SK-N-SH treated with all-trans-retinoic acid at 6 μM for 48 hours (cell line): Measurements from ENCODE around the gene GK.

Source experiments
- ATAC-seq: fragments of 200-7000 bp; cut with Tn5 transposase; 3 replicates; pipeline ENCODE4 v1.9.1; 2020; ENCODE audit warnings: mild to moderate bottlenecking, moderate library complexity
- ARNTL ChIP-seq: fragments of 450-650 bp; formaldehyde crosslinking; IDR thresholded peaks from 2 replicates; pipeline ENCODE4 v1.5.0; 2020; ENCODE audit warnings: low read depth, mild to moderate bottlenecking, moderate library complexity, borderline replicate concordance
- BACH2 ChIP-seq: fragments of 250-450 bp; sonication (Bioruptor Pico); IDR thresholded peaks from 2 replicates; pipeline ENCODE4 v1.9.0; 2021; ENCODE audit warnings: mild to moderate bottlenecking, borderline replicate concordance
- CREB5 ChIP-seq: fragments of 250-450 bp; sonication (Bioruptor Pico); IDR thresholded peaks from 2 replicates; pipeline ENCODE4 v1.5.1; 2020; ENCODE audit warnings: low read depth, mild to moderate bottlenecking, moderate library complexity
- CSDC2 ChIP-seq: fragments of 250-450 bp; sonication (Bioruptor Pico); IDR thresholded peaks from 2 replicates; pipeline ENCODE4 v1.5.0; 2020; ENCODE audit warnings: mild to moderate bottlenecking, moderate library complexity
- CSRNP3 ChIP-seq: fragments of 250-450 bp; sonication (Bioruptor Pico); IDR thresholded peaks from 2 replicates; pipeline ENCODE4 v1.5.1; 2021; ENCODE audit warnings: mild to moderate bottlenecking, moderate library complexity
- ESRRG ChIP-seq: fragments of 250-450 bp; sonication (Bioruptor Pico); IDR thresholded peaks from 2 replicates; pipeline ENCODE4 v1.6.1; 2021; ENCODE audit warnings: mild to moderate bottlenecking
- GLIS3 ChIP-seq: fragments of 250-450 bp; sonication (Bioruptor Pico); IDR thresholded peaks from 2 replicates; pipeline ENCODE4 v1.5.0; 2020; ENCODE audit warnings: mild to moderate bottlenecking, moderate library complexity
- ISL1 ChIP-seq: fragments of 250-450 bp; sonication (Bioruptor Pico); IDR thresholded peaks from 2 replicates; pipeline ENCODE4 v2.1.2; 2022; ENCODE audit warnings: mild to moderate bottlenecking, moderate library complexity
- OSR1 ChIP-seq: fragments of 250-450 bp; sonication (Bioruptor Pico); IDR thresholded peaks from 2 replicates; pipeline ENCODE4 v1.8.0; 2022; ENCODE audit warnings: moderate library complexity, mild to moderate bottlenecking, inconsistent platforms
- PATZ1 ChIP-seq: fragments of 250-450 bp; sonication (Bioruptor Pico); IDR thresholded peaks from 2 replicates; pipeline ENCODE4 v1.8.0; 2020; ENCODE audit warnings: mild to moderate bottlenecking, moderate library complexity, borderline replicate concordance
- PPARA ChIP-seq: fragments of 250-450 bp; sonication (Bioruptor Pico); IDR thresholded peaks from 2 replicates; pipeline ENCODE4 v1.5.0; 2020; ENCODE audit warnings: mild to moderate bottlenecking, borderline replicate concordance
- RARB ChIP-seq: fragments of 250-450 bp; sonication (Bioruptor Pico); IDR thresholded peaks from 2 replicates; pipeline ENCODE4 v1.8.0; 2021; ENCODE audit warnings: mild to moderate bottlenecking, moderate library complexity
- SNAI2 ChIP-seq: fragments of 250-450 bp; sonication (Bioruptor Pico); IDR thresholded peaks from 2 replicates; pipeline ENCODE4 v1.5.0; 2020; ENCODE audit warnings: mild to moderate bottlenecking, moderate library complexity
- TCF4 ChIP-seq: fragments of 250-450 bp; sonication (Bioruptor Pico); IDR thresholded peaks from 2 replicates; pipeline ENCODE4 v1.8.0; 2021; ENCODE audit warnings: mild to moderate bottlenecking, moderate library complexity, borderline replicate concordance
- TOX ChIP-seq: fragments of 250-450 bp; sonication (Bioruptor Pico); IDR thresholded peaks from 2 replicates; pipeline ENCODE4 v1.8.0; 2021; ENCODE audit warnings: mild to moderate bottlenecking, moderate library complexity, borderline replicate concordance
- TSHZ2 ChIP-seq: fragments of 250-450 bp; sonication (Bioruptor Pico); IDR thresholded peaks from 2 replicates; pipeline ENCODE4 v1.5.0; 2020; ENCODE audit warnings: mild to moderate bottlenecking, moderate library complexity
- ZC3H10 ChIP-seq: fragments of 250-450 bp; sonication (Bioruptor Pico); IDR thresholded peaks from 2 replicates; pipeline ENCODE4 v1.5.1; 2021; ENCODE audit warnings: mild to moderate bottlenecking, moderate library complexity
- ZFP3 ChIP-seq: fragments of 250-450 bp; sonication (Bioruptor Pico); IDR thresholded peaks from 2 replicates; pipeline ENCODE4 v1.5.0; 2020; ENCODE audit warnings: mild to moderate bottlenecking, moderate library complexity
- ZFP30 ChIP-seq: fragments of 450-650 bp; formaldehyde crosslinking; IDR thresholded peaks from 2 replicates; pipeline ENCODE4 v1.5.0; 2022; ENCODE audit warnings: mild to moderate bottlenecking, moderate library complexity
- ZNF565 ChIP-seq: fragments of 450-650 bp; formaldehyde crosslinking; conservative IDR thresholded peaks from 2 replicates; pipeline ENCODE4 v1.5.0; 2020; ENCODE audit warnings: low read depth, mild to moderate bottlenecking, moderate library complexity
- ZNF70 ChIP-seq: fragments of 450-650 bp; formaldehyde crosslinking; IDR thresholded peaks from 2 replicates; pipeline ENCODE4 v1.5.0; 2020; ENCODE audit warnings: mild to moderate bottlenecking, moderate library complexity
- ZNF8 ChIP-seq: fragments of 450-650 bp; formaldehyde crosslinking; IDR thresholded peaks from 2 replicates; pipeline ENCODE4 v1.5.0; 2020; ENCODE audit warnings: mild to moderate bottlenecking, moderate library complexity

Gene GK

GRCh38 chrX:30653415-30654131, at the start of gene GK:
TSS of gene GK (plus strand) at chrX:30653423. CDS start at chrX:30653538, 115 bp downstream.
- peak; percentile 25 for ATAC-seq
- no peak for TF ChIP-seq TSHZ2
- TF ChIP-seq RARB (CRISPR knock-in tag): no peak
- TF ChIP-seq CSRNP3 (CRISPR knock-in tag): no peak
- no peak for TF ChIP-seq CSDC2 (CRISPR knock-in tag)
- no peak for TF ChIP-seq OSR1 (CRISPR knock-in tag)
- no peak for TF ChIP-seq SNAI2 (CRISPR knock-in tag)
- TF ChIP-seq CREB5: no peak
- no peak for TF ChIP-seq ESRRG
- no peak for TF ChIP-seq ARNTL (CRISPR knock-in tag)
- TF ChIP-seq PATZ1: no peak
- TF ChIP-seq ZNF8 (CRISPR knock-in tag): no peak
- no peak for TF ChIP-seq TCF4
- no peak for TF ChIP-seq ZC3H10 (CRISPR knock-in tag)
- TF ChIP-seq TOX (CRISPR knock-in tag): no peak
- TF ChIP-seq ZNF565: no peak
- TF ChIP-seq ZFP30 (CRISPR knock-in tag): no peak
- no peak for TF ChIP-seq ISL1 (CRISPR knock-in tag)
- TF ChIP-seq, all 23 proteins: peak for 0

GRCh38 chrX:30607155-30607554, 46.1 kb upstream of the GK start:
- no peak for ATAC-seq
- TF ChIP-seq CSDC2 (CRISPR knock-in tag): no peak
- no peak for TF ChIP-seq TSHZ2
- no peak for TF ChIP-seq ESRRG
- TF ChIP-seq ZFP30 (CRISPR knock-in tag): no peak

GRCh38 chrX:30610026-30610425, 43.2 kb upstream of the GK start:
- no peak for ATAC-seq
- TF ChIP-seq ISL1 (CRISPR knock-in tag) (no peak), RARB (CRISPR knock-in tag) (no peak), ZFP3 (CRISPR knock-in tag) (no peak), PPARA (CRISPR knock-in tag) (no peak), ARNTL (CRISPR knock-in tag) (no peak), PATZ1 (no peak), ZNF70 (CRISPR knock-in tag) (no peak), BACH2 (no peak), CSDC2 (CRISPR knock-in tag) (no peak), TCF4 (no peak), ZC3H10 (CRISPR knock-in tag) (no peak), CSRNP3 (CRISPR knock-in tag) (no peak), GLIS3 (no peak), ESRRG (no peak), CREB5 (no peak), TOX (CRISPR knock-in tag) (no peak)
